22Rv1 (cell line): ENCODE measurements around the gene IL17B.

Experiments
- CTCF ChIP-seq: fragments of 450-650 bp; IDR thresholded peaks from 2 replicates; pipeline ENCODE4 v1.5.1; 2017; ENCODE audit warnings: mild to moderate bottlenecking
- ZFX ChIP-seq: fragments of 450-650 bp; IDR thresholded peaks from 2 replicates; pipeline ENCODE4 v1.6.1; 2017; ENCODE audit warnings: antibody characterized with exemption, borderline replicate concordance

- no peak for TF ChIP-seq CTCF
- TF ChIP-seq ZFX = no peak
Observed at GRCh38 chr5:149405550-149406202, 26.6 kb upstream of the IL17B start.
